Glutamatergic neuron (in vitro differentiated cells): ENCODE data around the gene HIVEP3. TPM values are rescaled to one million over a fixed set of nuclear protein-coding genes. Genes with fewer than 3 reads are reported as not detected.

Experiments used
- DNase-seq: peaks from one replicate; pipeline ENCODE4 v3.0.0; 2022
- H3K27ac Mint-ChIP-seq: one replicate; pipeline ENCODE4 v1.8.0; 2020; ENCODE audit warnings: mild to moderate bottlenecking, mixed read lengths, inconsistent platforms; ENCODE audit not compliant: unreplicated experiment
- H3K27me3 Mint-ChIP-seq: one replicate; pipeline ENCODE4 v1.8.0; 2020; ENCODE audit warnings: mild to moderate bottlenecking, moderate library complexity, mixed read lengths, inconsistent platforms; ENCODE audit not compliant: unreplicated experiment
- H3K36me3 Mint-ChIP-seq: one replicate; pipeline ENCODE4 v1.8.0; 2020; ENCODE audit warnings: mild to moderate bottlenecking, mixed read lengths, inconsistent platforms; ENCODE audit not compliant: unreplicated experiment
- H3K4me1 Mint-ChIP-seq: one replicate; pipeline ENCODE4 v1.8.0; 2020; ENCODE audit warnings: mild to moderate bottlenecking, low read depth, mixed read lengths, inconsistent platforms; ENCODE audit not compliant: unreplicated experiment
- H3K4me3 Mint-ChIP-seq: one replicate; pipeline ENCODE4 v1.8.0; 2020; ENCODE audit warnings: mild to moderate bottlenecking, mixed read lengths, inconsistent platforms; ENCODE audit not compliant: unreplicated experiment
- H3K9me3 Mint-ChIP-seq: one replicate; pipeline ENCODE4 v1.8.0; 2020; ENCODE audit warnings: mild to moderate bottlenecking, moderate library complexity, mixed read lengths, inconsistent platforms; ENCODE audit not compliant: unreplicated experiment
- CTCF ChIP-seq: fragments of 200-600 bp; sonication (generic); IDR thresholded peaks from one replicate; pipeline ENCODE4 v1.5.0; 2021; ENCODE audit not compliant: partially characterized antibody, unreplicated experiment
- total RNA-seq: library from RNA; stranded (reverse); fragmentation: NEBNext Ultra II Directional; extraction: Animal tissue kit (Norgen Biotek cat#: 25700); gene quantifications from one replicate; pipeline ENCODE4 v1.2.1, GENCODE V29; 2021; ENCODE audit not compliant: unreplicated experiment

Gene HIVEP3
- total RNA-seq, 1 donor from 2014 or later = 15.1 TPM

DNA sequence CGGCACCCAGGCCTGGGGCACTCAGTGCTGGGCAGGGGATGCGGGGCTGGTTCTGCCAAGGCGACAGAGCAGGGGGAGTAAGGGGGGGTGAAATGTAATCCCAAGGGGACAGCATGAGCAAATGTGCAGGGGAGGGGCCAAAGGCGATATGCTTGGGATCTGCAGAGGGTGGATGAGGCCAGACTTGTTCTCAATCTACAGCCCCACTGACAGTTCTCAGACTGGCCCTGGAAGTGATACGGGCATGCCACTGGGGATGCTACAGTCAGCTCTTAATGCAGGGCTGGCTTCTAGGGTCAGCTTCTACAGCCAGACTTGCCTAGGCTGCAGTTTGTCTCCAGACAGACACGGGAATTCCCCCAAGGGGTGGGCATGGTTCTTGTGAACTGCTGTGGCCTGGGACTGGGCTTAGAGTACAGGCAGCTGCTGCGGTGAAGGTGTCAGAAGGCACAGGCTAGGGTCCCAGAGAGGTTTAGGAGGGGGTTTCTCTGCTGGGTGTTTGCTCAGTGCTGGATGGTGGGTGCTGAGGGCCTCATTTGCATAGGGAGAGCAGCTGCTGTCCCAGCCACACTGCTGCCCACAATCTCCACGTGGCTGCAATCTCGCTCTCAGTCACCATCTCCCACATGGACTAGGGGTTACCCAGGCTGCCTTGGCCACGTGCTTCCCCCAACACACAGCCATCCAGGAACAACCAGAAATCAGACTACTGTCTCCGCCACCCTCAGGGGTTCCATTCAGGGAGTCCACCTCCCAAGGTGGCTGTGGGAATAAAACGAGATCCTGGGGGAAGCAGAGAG lies 190.1 kb downstream of the HIVEP3 start:
- TF ChIP-seq CTCF = no peak
- peak overlapping the region; percentile 52 for H3K27ac Mint-ChIP-seq
- H3K9me3 Mint-ChIP-seq = peaks cover 8% of the 10 kb centered on the region
- H3K4me1 Mint-ChIP-seq = peaks cover 45% of the 10 kb centered on the region
- no peaks in the 10 kb centered on the region for H3K36me3 Mint-ChIP-seq
- H3K27me3 Mint-ChIP-seq = peaks cover 9% of the 10 kb centered on the region
- DNase-seq = no peak
- no peak overlapping the region for H3K4me3 Mint-ChIP-seq

DNA sequence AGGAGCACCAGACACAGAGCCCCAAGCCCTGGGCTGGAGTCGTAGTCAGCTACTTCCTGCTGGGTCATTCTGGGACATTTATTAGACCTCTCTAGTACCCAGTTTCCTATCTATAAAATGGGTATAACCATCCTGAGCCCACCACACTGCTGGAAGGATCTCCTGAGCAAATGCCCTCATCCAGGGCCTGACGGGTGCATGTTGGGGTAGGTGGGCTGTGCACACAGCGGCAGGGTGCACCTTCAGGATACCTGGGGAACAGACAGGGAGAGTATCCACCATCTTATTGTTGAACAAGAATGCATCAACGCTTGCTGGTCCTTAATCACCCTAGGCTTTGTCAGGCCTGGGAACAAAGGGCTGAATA lies 191.0 kb downstream of the HIVEP3 start:
- DNase-seq = no peak
- peaks cover 8% of the 10 kb centered on the region for H3K27me3 Mint-ChIP-seq
- H3K9me3 Mint-ChIP-seq = peaks cover 8% of the 10 kb centered on the region
- H3K4me1 Mint-ChIP-seq = peaks cover 40% of the 10 kb centered on the region
- no peaks in the 10 kb centered on the region for H3K36me3 Mint-ChIP-seq
- TF ChIP-seq CTCF = no peak
- no peak overlapping the region for H3K4me3 Mint-ChIP-seq
- H3K27ac Mint-ChIP-seq = no peak overlapping the region

- H3K4me3 Mint-ChIP-seq = peak overlapping the region; percentile 42
- peaks cover 8% of the 10 kb centered on the region for H3K27me3 Mint-ChIP-seq
- peaks cover 8% of the 10 kb centered on the region for H3K9me3 Mint-ChIP-seq
- no peaks in the 10 kb centered on the region for H3K36me3 Mint-ChIP-seq
- DNase-seq = no peak
- peak overlapping the region; percentile 15 for H3K27ac Mint-ChIP-seq
- H3K4me1 Mint-ChIP-seq = peaks cover 37% of the 10 kb centered on the region
- TF ChIP-seq CTCF = no peak
Measured at GRCh38 chr1:41726899-41727748, 191.6 kb downstream of the HIVEP3 start.

DNA sequence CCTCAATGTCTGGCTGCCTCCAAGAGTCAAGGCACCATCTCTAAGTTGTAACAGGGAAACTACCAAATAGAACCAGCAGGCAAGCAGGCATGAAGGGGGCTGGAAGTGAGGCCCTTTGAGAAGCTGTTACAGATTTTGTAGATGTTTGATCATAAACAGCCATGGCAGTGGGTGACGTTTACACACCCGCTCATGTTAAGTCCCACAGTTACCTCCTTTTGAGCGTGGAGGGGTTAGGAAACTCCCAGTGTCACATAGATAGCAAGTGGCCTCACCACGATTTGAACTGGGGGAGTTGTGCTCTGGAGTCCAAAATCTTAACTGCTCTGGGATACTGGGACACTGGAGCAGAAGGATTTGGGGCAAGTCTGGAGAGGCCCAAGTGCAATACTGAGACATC lies 192.4 kb downstream of the HIVEP3 start:
- peaks cover 8% of the 10 kb centered on the region for H3K27me3 Mint-ChIP-seq
- H3K4me3 Mint-ChIP-seq = peak overlapping the region; percentile 64
- H3K4me1 Mint-ChIP-seq = peaks cover 33% of the 10 kb centered on the region
- H3K36me3 Mint-ChIP-seq = no peaks in the 10 kb centered on the region
- H3K27ac Mint-ChIP-seq = peak overlapping the region; percentile 15
- no peak for TF ChIP-seq CTCF
- DNase-seq = no peak
- peaks cover 8% of the 10 kb centered on the region for H3K9me3 Mint-ChIP-seq

DNA sequence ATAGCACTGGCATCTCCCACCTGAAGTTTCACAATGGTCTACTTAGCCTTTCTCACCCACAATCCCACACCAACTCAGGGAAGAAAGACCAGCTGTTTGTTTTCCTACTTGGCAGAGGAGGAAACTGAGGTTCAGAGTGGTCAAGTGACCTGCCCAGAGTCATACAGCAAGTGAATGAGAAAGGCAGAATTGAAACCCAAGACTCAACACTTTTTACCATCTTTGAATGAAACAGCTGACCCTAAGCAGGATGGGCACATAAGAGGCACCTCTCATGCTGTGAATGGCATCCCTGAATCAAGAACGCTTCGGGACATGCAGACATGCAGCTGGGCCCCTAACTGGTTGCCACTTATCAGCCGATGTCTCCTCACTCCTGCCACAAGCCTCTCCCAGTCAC lies 193.8 kb downstream of the HIVEP3 start:
- Mint-ChIP-seq H3K27ac (no peak overlapping the region), H3K4me3 (no peak overlapping the region), H3K36me3 (no peaks in the 10 kb centered on the region), H3K27me3 (peaks cover 8% of the 10 kb centered on the region), H3K9me3 (peaks cover 8% of the 10 kb centered on the region), H3K4me1 (peaks cover 29% of the 10 kb centered on the region)
- no peak for DNase-seq
- TF ChIP-seq CTCF = no peak
